ENCODE measurements around the gene RET. TPM values are rescaled to one million over a fixed set of nuclear protein-coding genes. Genes with fewer than 3 reads are reported as not detected.

The RET gene
- total RNA-seq, 2 donors from 2014 or later = 1.2 to 3.5 TPM

GRCh38 chr10:43126759-43127424, 50.0 kb downstream of the RET start:
- 89 to 97% methylated on average over 4 to 7 of the region's 7 CpGs for WGBS, 2 experiments (ENCODE audit: insufficient coverage in 1 of 2, insufficient read length in 1 of 2)
- Histone ChIP-seq H3K27me3 (ENCODE audit: control insufficient read depth, insufficient read depth, low read length, poor library complexity, severe bottlenecking) (no peaks in the 10 kb centered on the region), H3K4me1 (ENCODE audit: control insufficient read depth, insufficient read depth, low read length) (no peaks in the 10 kb centered on the region), H3K4me3 (ENCODE audit: low read length) (no peak overlapping the region), H3K9ac (ENCODE audit: extremely low read depth, low read length, poor library complexity, severe bottlenecking) (no peak overlapping the region), H3K27ac (ENCODE audit: low read depth, low read length) (no peak overlapping the region), H3K36me3 (ENCODE audit: control insufficient read depth, insufficient read depth, low read length) (no peaks in the 10 kb centered on the region), H3K9me3 (ENCODE audit: control insufficient read depth, low read length) (no peaks in the 10 kb centered on the region)
- DNase-seq = peak; percentile 38
- Mint-ChIP-seq H3K4me1 (no peaks in the 10 kb centered on the region), H3K36me3 (ENCODE audit: low read depth) (no peaks in the 10 kb centered on the region), H3K4me3 (no peak overlapping the region), H3K27me3 (ENCODE audit: insufficient read depth) (no peaks in the 10 kb centered on the region), H3K27ac (no peak overlapping the region), H3K9me3 (no peaks in the 10 kb centered on the region)
- TF ChIP-seq CTCF (conservative IDR thresholded peaks at IDR 0.05) = no peak

- no peak overlapping the region for H3K4me3 Mint-ChIP-seq
- WGBS, 2 experiments (ENCODE audit: insufficient coverage in 1 of 2, insufficient read length in 1 of 2) = 89 to 94% methylated on average over 9 of the region's 9 CpGs
- no peak for DNase-seq
- H3K4me1 Mint-ChIP-seq = no peaks in the 10 kb centered on the region
- H3K9me3 Mint-ChIP-seq = no peaks in the 10 kb centered on the region
- H3K27me3 Mint-ChIP-seq (ENCODE audit: insufficient read depth) = no peaks in the 10 kb centered on the region
- Histone ChIP-seq H3K4me1 (ENCODE audit: control insufficient read depth, insufficient read depth, low read length) (no peaks in the 10 kb centered on the region), H3K9ac (ENCODE audit: extremely low read depth, low read length, poor library complexity, severe bottlenecking) (no peak overlapping the region), H3K9me3 (ENCODE audit: control insufficient read depth, low read length) (no peaks in the 10 kb centered on the region), H3K27ac (ENCODE audit: low read depth, low read length) (no peak overlapping the region), H3K36me3 (ENCODE audit: control insufficient read depth, insufficient read depth, low read length) (no peaks in the 10 kb centered on the region), H3K27me3 (ENCODE audit: control insufficient read depth, insufficient read depth, low read length, poor library complexity, severe bottlenecking) (no peaks in the 10 kb centered on the region), H3K4me3 (ENCODE audit: low read length) (no peak overlapping the region)
- no peak for TF ChIP-seq CTCF (conservative IDR thresholded peaks at IDR 0.05)
- no peak overlapping the region for H3K27ac Mint-ChIP-seq
- H3K36me3 Mint-ChIP-seq (ENCODE audit: low read depth) = no peaks in the 10 kb centered on the region
These were observed 50.6 kb downstream of the RET start for GRCh38 chr10:43127442-43127841.

- no peaks in the 10 kb centered on the region for H3K27me3 ChIP-seq (ENCODE audit: control insufficient read depth, insufficient read depth, low read length, poor library complexity, severe bottlenecking)
- Mint-ChIP-seq H3K4me3 (no peak overlapping the region), H3K27ac (no peak overlapping the region), H3K9me3 (no peaks in the 10 kb centered on the region), H3K36me3 (ENCODE audit: low read depth) (no peaks in the 10 kb centered on the region), H3K4me1 (no peaks in the 10 kb centered on the region), H3K27me3 (ENCODE audit: insufficient read depth) (no peaks in the 10 kb centered on the region)
- no peak overlapping the region for H3K27ac ChIP-seq (ENCODE audit: low read depth, low read length)
- H3K36me3 ChIP-seq (ENCODE audit: control insufficient read depth, insufficient read depth, low read length) = no peaks in the 10 kb centered on the region
- DNase-seq = peak; percentile 16
- no peaks in the 10 kb centered on the region for H3K9me3 ChIP-seq (ENCODE audit: control insufficient read depth, low read length)
- no peaks in the 10 kb centered on the region for H3K4me1 ChIP-seq (ENCODE audit: control insufficient read depth, insufficient read depth, low read length)
- no peak for TF ChIP-seq CTCF (conservative IDR thresholded peaks at IDR 0.05)
- H3K9ac ChIP-seq (ENCODE audit: extremely low read depth, low read length, poor library complexity, severe bottlenecking) = no peak overlapping the region
- H3K4me3 ChIP-seq (ENCODE audit: low read length) = no peak overlapping the region
- 81 to 82% methylated on average over 6 to 8 of the region's 8 CpGs for WGBS, 2 experiments (ENCODE audit: insufficient coverage in 1 of 2, insufficient read length in 1 of 2)
These were observed 51.5 kb downstream of the RET start for GRCh38 chr10:43128331-43128730.
